SK-N-SH (cell line): ENCODE measurements around the gene ANAPC2. TPM values are rescaled to one million over a fixed set of nuclear protein-coding genes. Genes with fewer than 3 reads are reported as not detected.

Experiments
- CTCF ChIA-PET: fragments of 300-600, 350-600 bp; formaldehyde crosslinking; extraction: SDS; loops from one replicate; lab custom pipeline; 2021; lab: Yijun Ruan, JAX
- POLR2A ChIA-PET: fragments of 350-600 bp; sonication (Branson Sonifier 250); formaldehyde crosslinking; extraction: SDS; loops from one replicate; lab custom pipeline; 2020; ENCODE audit warnings: antibody characterized with exemption, inconsistent platforms; lab: Yijun Ruan, JAX
- DNase-seq: peaks from one replicate; pipeline ENCODE4 v3.0.0; 2012
- H2AFZ ChIP-seq: fragments of 200-600 bp; sonication (generic); 2 replicates; pipeline ENCODE4 v1.8.1; 2016; ENCODE audit warnings: antibody characterized with exemption, mild to moderate bottlenecking, low read depth
- H3F3A ChIP-seq: fragments of 200-600 bp; sonication (generic); replicated peaks from 2 replicates; pipeline ENCODE3; 2016; ENCODE audit warnings: antibody characterized with exemption, mild to moderate bottlenecking; ENCODE audit not compliant: insufficient read depth
- H3K27ac ChIP-seq, 2 experiments: fragments of 200-500 bp in 1 of 2; fragments of 200-600 bp in 1 of 2; sonication (Bioruptor generic) in 1 of 2; sonication (generic), shearing (Covaris generic) in 1 of 2; 2 replicates each; pipeline versions ENCODE4 v1.5.1 to v1.6.1; 2014 to 2016; ENCODE audit warnings: low read depth in 2 of 2, inconsistent platforms in 1 of 2, low read length in 1 of 2, mild to moderate bottlenecking in 1 of 2, mixed read lengths in 1 of 2
- H3K27me3 ChIP-seq: fragments of 200-600 bp; sonication (generic), shearing (Covaris generic); 2 replicates; pipeline ENCODE4 v1.6.1; 2016; ENCODE audit warnings: mixed run types; ENCODE audit not compliant: insufficient read depth
- H3K36me3 ChIP-seq, 2 experiments: fragments of 200-500 bp in 1 of 2; fragments of 200-600 bp in 1 of 2; sonication (Bioruptor generic) in 1 of 2; sonication (generic) in 1 of 2; replicated peaks in 1 of 2; 2 replicates each; pipeline versions ENCODE3 to v1.5.1; 2014 to 2016; ENCODE audit warnings: low read length in 1 of 2, mild to moderate bottlenecking in 1 of 2; ENCODE audit not compliant: insufficient read depth in 2 of 2, control insufficient read depth in 1 of 2
- H3K4me1 ChIP-seq, 2 experiments: fragments of 200-500 bp in 1 of 2; fragments of 200-600 bp in 1 of 2; sonication (Bioruptor generic) in 1 of 2; sonication (generic), shearing (Covaris generic) in 1 of 2; 2 replicates each; pipeline versions ENCODE4 v1.5.1 to v1.6.1; 2014 to 2016; ENCODE audit warnings: low read depth in 1 of 2, low read length in 1 of 2, mixed run types in 1 of 2; ENCODE audit not compliant: insufficient read depth in 2 of 2, control insufficient read depth in 1 of 2
- H3K4me2 ChIP-seq: fragments of 200-600 bp; sonication (generic), shearing (Covaris generic); 2 replicates; pipeline ENCODE4 v1.6.1; 2017; ENCODE audit warnings: mixed run types
- H3K4me3 ChIP-seq, 2 experiments: fragments of 200-500 bp in 1 of 2; fragments of 200-600 bp in 1 of 2; sonication (Bioruptor generic) in 1 of 2; sonication (generic), shearing (Covaris generic) in 1 of 2; 2 replicates each; pipeline versions ENCODE4 v1.5.1 to v1.8.1; 2014 to 2016; ENCODE audit warnings: low read depth in 2 of 2, inconsistent platforms in 1 of 2, low read length in 1 of 2, mild to moderate bottlenecking in 1 of 2, mixed read lengths in 1 of 2, moderate library complexity in 1 of 2
- H3K79me2 ChIP-seq: fragments of 200-600 bp; sonication (generic); 2 replicates; pipeline ENCODE4 v1.8.1; 2017; ENCODE audit warnings: mild to moderate bottlenecking; ENCODE audit not compliant: insufficient read depth
- H3K9ac ChIP-seq: fragments of 200-600 bp; sonication (generic); 2 replicates; pipeline ENCODE4 v1.6.1; 2017; ENCODE audit warnings: mixed run types
- H3K9me2 ChIP-seq: fragments of 200-600 bp; sonication (generic); 2 replicates; pipeline ENCODE4 v1.6.1; 2017; ENCODE audit warnings: mixed run types
- H3K9me3 ChIP-seq: fragments of 200-600 bp; sonication (generic); 2 replicates; pipeline ENCODE4 v1.6.1; 2017; ENCODE audit warnings: mixed run types, mild to moderate bottlenecking, moderate library complexity
- H4K20me1 ChIP-seq: fragments of 200-600 bp; sonication (generic); 2 replicates; pipeline ENCODE4 v1.6.1; 2017; ENCODE audit warnings: mild to moderate bottlenecking, mixed run types; ENCODE audit not compliant: insufficient read depth
- CHD2 ChIP-seq: fragments of 150-350 bp; IDR thresholded peaks from 2 replicates; pipeline ENCODE4 v1.6.1; 2018; ENCODE audit warnings: low read length; ENCODE audit not compliant: partially characterized antibody
- ELF1 ChIP-seq: IDR thresholded peaks from 2 replicates; pipeline ENCODE4 v1.4.0; 2012
- EP300 ChIP-seq, 2 experiments: IDR thresholded peaks; 2 replicates each; pipeline versions ENCODE4 v1.4.0 to v1.6.1; 2012; ENCODE audit warnings: borderline replicate concordance in 1 of 2, low read depth in 1 of 2, low read length in 1 of 2
- FOSL2 ChIP-seq: IDR thresholded peaks from 2 replicates; pipeline ENCODE4 v1.4.0; 2012; ENCODE audit warnings: low read depth, mild to moderate bottlenecking, moderate library complexity, borderline replicate concordance
- FOXJ3 ChIP-seq: sonication (generic); formaldehyde crosslinking; IDR thresholded peaks from 2 replicates; pipeline ENCODE4 v1.5.1; 2020; ENCODE audit warnings: mild to moderate bottlenecking, missing genetic modification reagents
- GATA2 ChIP-seq: sonication (generic); formaldehyde crosslinking; IDR thresholded peaks from 2 replicates; pipeline ENCODE4 v1.5.0; 2020; ENCODE audit warnings: mild to moderate bottlenecking, missing genetic modification reagents
- JUND ChIP-seq: IDR thresholded peaks from 2 replicates; pipeline ENCODE4 v1.4.0; 2012
- MXI1 ChIP-seq: IDR thresholded peaks from 2 replicates; pipeline ENCODE4 v1.6.1; 2012; ENCODE audit warnings: mild to moderate bottlenecking, low read depth, low read length, improper control_type of control experiment
- NFIC ChIP-seq: IDR thresholded peaks from 2 replicates; pipeline ENCODE4 v1.4.0; 2012; ENCODE audit warnings: borderline replicate concordance
- SMC3 ChIP-seq: IDR thresholded peaks from 2 replicates; pipeline ENCODE4 v1.6.1; 2012; ENCODE audit warnings: low read depth, low read length, improper control_type of control experiment
- TEAD4 ChIP-seq: IDR thresholded peaks from 2 replicates; pipeline ENCODE4 v1.4.0; 2012; ENCODE audit warnings: mild to moderate bottlenecking, borderline replicate concordance; ENCODE audit not compliant: insufficient read depth
- ZBTB33 ChIP-seq: IDR thresholded peaks from 2 replicates; pipeline ENCODE4 v1.4.0; 2012; ENCODE audit warnings: low read depth, borderline replicate concordance
- WGBS: methylation state at CpG from one replicate; pipeline ENCODE4 v1.1.6; 2017; ENCODE audit warnings: low lambda C conversion rate; 5-methylcytosine and 5-hydroxymethylcytosine counted together
- polyA plus RNA-seq, 3 experiments: library from polyadenylated mRNA; depleted of rRNA; stranded (reverse); fragments of >200 nt; gene quantifications; 2 replicates each; pipeline ENCODE4 v1.2.3, GENCODE V29; 2012
- TF ChIP-seq, protein P1 (sequence below): fragments of 150-350 bp; IDR thresholded peaks from 2 replicates; pipeline ENCODE4 v1.6.1; 2016; ENCODE audit warnings: mild to moderate bottlenecking, low read depth, low read length

ANAPC2 gene
- polyA plus RNA-seq, 1 of the 3 experiments (the other 2 are of a cell fraction), result 35.1 TPM

DNA sequence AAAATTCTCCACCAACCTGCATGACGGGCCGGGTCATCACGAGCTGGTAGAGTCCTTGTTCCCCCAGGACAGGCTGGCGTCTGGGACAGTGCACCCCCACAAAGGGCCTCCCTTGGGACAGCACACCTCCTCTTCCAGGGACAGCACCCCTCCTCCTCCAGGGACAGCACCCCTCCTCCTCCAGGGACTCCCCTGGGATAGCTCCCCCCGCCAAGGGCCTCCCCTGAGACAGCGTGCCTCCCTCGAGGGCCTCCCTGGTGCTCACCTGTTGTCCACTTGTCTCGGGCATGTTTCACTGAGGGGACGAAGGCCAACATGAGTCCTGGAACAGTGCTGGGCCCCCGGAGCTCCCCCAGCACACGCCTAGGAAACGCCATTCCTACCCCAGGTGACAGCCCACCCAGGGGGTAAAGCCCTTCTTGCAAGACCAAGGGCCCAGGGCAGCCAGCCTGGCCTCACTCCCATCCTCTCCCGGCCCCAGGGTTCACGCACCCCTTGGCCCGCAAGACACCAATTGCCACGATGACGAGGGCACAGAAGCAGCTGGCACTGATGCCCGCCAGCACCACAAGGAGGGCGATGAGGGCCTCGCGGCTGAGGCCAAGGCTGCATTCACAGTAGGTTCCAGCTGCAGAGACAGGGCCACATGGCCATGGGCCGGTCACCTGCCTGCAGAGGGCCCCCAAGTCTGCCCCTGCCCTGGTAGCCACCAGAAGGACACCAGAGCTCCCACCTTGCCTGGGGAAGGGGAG, 17.0 kb downstream of the ANAPC2 start:
- H3F3A ChIP-seq, result no peaks in the 10 kb centered on the region
- H3K4me2 ChIP-seq, result no peak overlapping the region
- H2AFZ ChIP-seq, result no peak overlapping the region
- H4K20me1 ChIP-seq, result no peaks in the 10 kb centered on the region
- ChIA-PET CTCF (interaction anchor here (0.8 to 5.0 kb wide), 6 partner anchors 13 to 124 kb away, joined by 3 to 24 read pairs (median 4); partner anchors contain the start of genes ANAPC2, GRIN1, RNF224 and SSNA1), POLR2A (interaction anchor here (1.3 to 1.5 kb wide), 2 partner anchors 17 to 32 kb away, joined by 3 read pairs; partner anchors contain the start of genes ANAPC2, GRIN1 and SSNA1)
- no peaks in the 10 kb centered on the region for H3K9me3 ChIP-seq
- no peaks in the 10 kb centered on the region for H3K9me2 ChIP-seq
- peaks cover 33% of the 10 kb centered on the region for H3K27me3 ChIP-seq
- H3K4me1 ChIP-seq, result peaks cover 0 to 23% of the 10 kb centered on the region in 2 experiments; a peak in 1 of 4 replicates
- 84% methylated on average over 6 of the region's 22 CpGs for WGBS
- no peaks in the 10 kb centered on the region for H3K36me3 ChIP-seq
- H3K4me3 ChIP-seq, result no peak overlapping the region
- H3K79me2 ChIP-seq, result no peaks in the 10 kb centered on the region
- no peak for DNase-seq
- no peak overlapping the region for H3K9ac ChIP-seq
- no peak for TF ChIP-seq ZBTB33
- TF ChIP-seq EP300 (IDR thresholded peaks at IDR 0.05; ENCODE audit: borderline replicate concordance in 1 of 2, low read depth in 1 of 2, low read length in 1 of 2), result no peak
- no peak for TF ChIP-seq CHD2
- no peak for TF ChIP-seq ELF1
- no peak for TF ChIP-seq JUND
- no peak for TF ChIP-seq NFIC
- no peak overlapping the region for H3K27ac ChIP-seq

DNA sequence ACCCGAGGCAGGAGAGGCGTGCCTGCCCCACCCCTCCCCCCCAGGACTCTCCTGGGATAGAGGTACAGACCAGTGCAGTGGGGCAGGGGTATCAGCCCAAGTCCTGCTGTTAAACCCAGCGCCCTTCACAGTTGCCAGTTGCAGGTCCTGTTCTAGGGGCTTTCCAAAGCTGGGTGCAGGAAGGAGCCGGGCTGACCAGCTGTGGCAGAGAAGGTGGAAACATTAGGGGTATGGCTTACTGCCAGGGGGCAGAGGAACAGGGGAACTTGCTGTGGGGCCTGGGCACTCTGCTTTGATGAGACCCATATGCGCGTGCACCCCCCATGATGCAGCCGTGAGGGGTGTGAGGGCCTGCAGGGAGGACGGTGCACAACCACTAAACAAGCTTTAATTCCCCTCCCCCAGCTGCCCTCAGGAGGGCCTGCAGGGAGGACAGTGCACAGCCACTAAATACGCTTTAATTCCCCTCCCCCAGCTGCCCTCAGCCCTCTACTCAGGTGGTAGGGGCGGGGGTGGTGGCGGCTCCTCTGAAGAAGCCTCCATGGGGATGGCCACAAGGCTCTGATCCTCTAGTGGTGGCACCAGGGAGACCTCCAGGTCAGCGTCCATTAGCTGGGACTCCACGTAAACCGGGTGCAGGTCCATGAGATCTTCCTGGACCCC, 17.7 kb downstream of the ANAPC2 start:
- Histone ChIP-seq H3K9ac (no peak overlapping the region), H3K27me3 (peaks cover 38% of the 10 kb centered on the region), H3K9me3 (no peaks in the 10 kb centered on the region), H3K9me2 (no peaks in the 10 kb centered on the region), H2AFZ (no peak overlapping the region), H3K4me1 (peaks cover 0 to 23% of the 10 kb centered on the region in 2 experiments; a peak in 1 of 4 replicates), H3K4me2 (no peak overlapping the region), H3K36me3 (no peaks in the 10 kb centered on the region), H3K4me3 (no peak overlapping the region), H3K27ac (no peak overlapping the region), H3K79me2 (no peaks in the 10 kb centered on the region), H4K20me1 (no peaks in the 10 kb centered on the region), H3F3A (no peaks in the 10 kb centered on the region)
- ChIA-PET POLR2A (interaction anchor here (1.1 to 1.5 kb wide), 3 partner anchors 18 to 41 kb away, joined by 3 read pairs; partner anchors contain the start of genes ANAPC2, GRIN1 and SSNA1), CTCF (interaction anchor here (0.9 to 5.0 kb wide), 6 partner anchors 18 to 136 kb away, joined by 3 to 24 read pairs (median 4); partner anchors contain the start of genes ANAPC2, GRIN1 and SSNA1)
- TF ChIP-seq SMC3 (no peak), GATA2 (CRISPR knock-in tag) (no peak), ZBTB33 (no peak), JUND (no peak), TEAD4 (no peak), MXI1 (no peak), FOSL2 (no peak), FOXJ3 (CRISPR knock-in tag) (no peak)
- TF ChIP-seq, protein P1, sequence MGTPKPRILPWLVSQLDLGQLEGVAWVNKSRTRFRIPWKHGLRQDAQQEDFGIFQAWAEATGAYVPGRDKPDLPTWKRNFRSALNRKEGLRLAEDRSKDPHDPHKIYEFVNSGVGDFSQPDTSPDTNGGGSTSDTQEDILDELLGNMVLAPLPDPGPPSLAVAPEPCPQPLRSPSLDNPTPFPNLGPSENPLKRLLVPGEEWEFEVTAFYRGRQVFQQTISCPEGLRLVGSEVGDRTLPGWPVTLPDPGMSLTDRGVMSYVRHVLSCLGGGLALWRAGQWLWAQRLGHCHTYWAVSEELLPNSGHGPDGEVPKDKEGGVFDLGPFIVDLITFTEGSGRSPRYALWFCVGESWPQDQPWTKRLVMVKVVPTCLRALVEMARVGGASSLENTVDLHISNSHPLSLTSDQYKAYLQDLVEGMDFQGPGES, result no peak
- DNase-seq, result no peak
- 54% methylated on average over 9 of the region's 14 CpGs for WGBS
